Neuron (in vitro differentiated cells): ENCODE measurements around the gene B3GNT8.
A peak's percentile ranks its signal among the peaks of the same experiment; 100 is the strongest.
"Not testable (repeated sequence)": the region's sequence is repeated elsewhere in the genome, so short reads cannot be mapped to it uniquely, and the experiment has no call there.

Experiments
- H2AFZ ChIP-seq: one replicate; pipeline ENCODE4 v1.6.1; 2013; ENCODE audit warnings: low read depth, mild to moderate bottlenecking, inconsistent platforms, low read length, moderate library complexity
- H3K27me3 ChIP-seq: one replicate; pipeline ENCODE4 v1.6.1; 2013; ENCODE audit warnings: low read length; ENCODE audit not compliant: insufficient read depth
- H3K36me3 ChIP-seq: one replicate; pipeline ENCODE4 v1.6.1; 2013; ENCODE audit warnings: low read length; ENCODE audit not compliant: insufficient read depth
- H3K4me1 ChIP-seq: one replicate; pipeline ENCODE4 v1.6.1; 2013; ENCODE audit warnings: low read length; ENCODE audit not compliant: insufficient read depth
- H3K4me3 ChIP-seq: 2 replicates; pipeline ENCODE4 v1.5.1; 2013; ENCODE audit warnings: mild to moderate bottlenecking, low read length, moderate library complexity
- H3K9me3 ChIP-seq: one replicate; pipeline ENCODE4 v1.6.1; 2013; ENCODE audit warnings: low read length

Gene B3GNT8

GRCh38 chr19:41426952-41427646, at the start of gene B3GNT8:
Gene B3GNT8 (minus strand): TSS chr19:41427374. CDS start chr19:41426778, 596 bp downstream.
- Histone ChIP-seq H2AFZ (no peak within 1 kb of the TSS), H3K36me3 (peaks cover 39% of the 10 kb centered on the region), H3K4me1 (peaks cover 20% of the 10 kb centered on the region), H3K4me3 (peak within 1 kb of the TSS; percentile 47), H3K9me3 (no peaks in the 10 kb centered on the region), H3K27me3 (no peaks in the 10 kb centered on the region)

GRCh38 chr19:41476583-41476982, 49.4 kb upstream of the B3GNT8 start:
- Histone ChIP-seq H3K4me1 (no peaks in the 10 kb centered on the region), H2AFZ (no peak overlapping the region), H3K27me3 (peaks cover 28% of the 10 kb centered on the region), H3K4me3 (no peak overlapping the region), H3K9me3 (no peaks in the 10 kb centered on the region), H3K36me3 (no peaks in the 10 kb centered on the region)

GRCh38 chr19:41463257-41464256, 36.4 kb upstream of the B3GNT8 start:
- peaks cover 13% of the 10 kb centered on the region for H3K27me3 ChIP-seq
- not testable (repeated sequence) for H3K4me3 ChIP-seq, H3K36me3 ChIP-seq, H2AFZ ChIP-seq, H3K4me1 ChIP-seq, H3K9me3 ChIP-seq

- no peak overlapping the region for H2AFZ ChIP-seq
- H3K36me3 ChIP-seq = no peaks in the 10 kb centered on the region
- no peaks in the 10 kb centered on the region for H3K9me3 ChIP-seq
- H3K4me3 ChIP-seq = no peak overlapping the region
- no peaks in the 10 kb centered on the region for H3K4me1 ChIP-seq
- H3K27me3 ChIP-seq = peaks cover 10% of the 10 kb centered on the region
Observed at GRCh38 chr19:41462497-41462896, 35.3 kb upstream of the B3GNT8 start.

- no peaks in the 10 kb centered on the region for H3K4me1 ChIP-seq
- no peak overlapping the region for H2AFZ ChIP-seq
- peaks cover 7% of the 10 kb centered on the region for H3K27me3 ChIP-seq
- H3K4me3 ChIP-seq = no peak overlapping the region
- no peaks in the 10 kb centered on the region for H3K9me3 ChIP-seq
- H3K36me3 ChIP-seq = no peaks in the 10 kb centered on the region
Observed at GRCh38 chr19:41457241-41457640, 30.1 kb upstream of the B3GNT8 start.

- Histone ChIP-seq H3K9me3 (no peaks in the 10 kb centered on the region), H3K4me1 (no peaks in the 10 kb centered on the region), H3K36me3 (no peaks in the 10 kb centered on the region), H3K27me3 (peaks cover 7% of the 10 kb centered on the region), H3K4me3 (no peak overlapping the region), H2AFZ (no peak overlapping the region)
Observed at GRCh38 chr19:41456342-41456918, 29.3 kb upstream of the B3GNT8 start.

- no peak overlapping the region for H3K4me3 ChIP-seq
- no peaks in the 10 kb centered on the region for H3K36me3 ChIP-seq
- H3K27me3 ChIP-seq = peaks cover 7% of the 10 kb centered on the region
- no peaks in the 10 kb centered on the region for H3K4me1 ChIP-seq
- no peak overlapping the region for H2AFZ ChIP-seq
- H3K9me3 ChIP-seq = no peaks in the 10 kb centered on the region
Observed at GRCh38 chr19:41455936-41456335, 28.8 kb upstream of the B3GNT8 start.

GRCh38 chr19:41452584-41453275, 25.6 kb upstream of the B3GNT8 start:
- H3K4me1 ChIP-seq = no peaks in the 10 kb centered on the region
- H3K4me3 ChIP-seq = no peak overlapping the region
- no peaks in the 10 kb centered on the region for H3K36me3 ChIP-seq
- H3K27me3 ChIP-seq = peaks cover 4% of the 10 kb centered on the region
- H2AFZ ChIP-seq = no peak overlapping the region
- no peaks in the 10 kb centered on the region for H3K9me3 ChIP-seq

- Histone ChIP-seq H3K36me3 (no peaks in the 10 kb centered on the region), H3K4me1 (no peaks in the 10 kb centered on the region), H2AFZ (no peak overlapping the region), H3K27me3 (no peaks in the 10 kb centered on the region), H3K4me3 (no peak overlapping the region), H3K9me3 (no peaks in the 10 kb centered on the region)
Observed at GRCh38 chr19:41449865-41450178, 22.6 kb upstream of the B3GNT8 start.

- no peaks in the 10 kb centered on the region for H3K4me1 ChIP-seq
- no peak overlapping the region for H2AFZ ChIP-seq
- no peak overlapping the region for H3K4me3 ChIP-seq
- no peaks in the 10 kb centered on the region for H3K36me3 ChIP-seq
- no peaks in the 10 kb centered on the region for H3K27me3 ChIP-seq
- no peaks in the 10 kb centered on the region for H3K9me3 ChIP-seq
Observed at GRCh38 chr19:41449079-41449864, 22.1 kb upstream of the B3GNT8 start.

GRCh38 chr19:41447732-41448332, 20.7 kb upstream of the B3GNT8 start:
- H3K9me3 ChIP-seq = no peaks in the 10 kb centered on the region
- no peaks in the 10 kb centered on the region for H3K4me1 ChIP-seq
- no peaks in the 10 kb centered on the region for H3K27me3 ChIP-seq
- H2AFZ ChIP-seq = no peak overlapping the region
- no peaks in the 10 kb centered on the region for H3K36me3 ChIP-seq
- H3K4me3 ChIP-seq = no peak overlapping the region

- H3K27me3 ChIP-seq = no peaks in the 10 kb centered on the region
- H3K36me3 ChIP-seq = no peaks in the 10 kb centered on the region
- H2AFZ ChIP-seq = no peak overlapping the region
- H3K4me1 ChIP-seq = no peaks in the 10 kb centered on the region
- no peaks in the 10 kb centered on the region for H3K9me3 ChIP-seq
- no peak overlapping the region for H3K4me3 ChIP-seq
Observed at GRCh38 chr19:41445575-41445974, 18.4 kb upstream of the B3GNT8 start.
